H1 (cell line): ENCODE results near the gene SESN2. TPM values are rescaled to one million over a fixed set of nuclear protein-coding genes. Genes with fewer than 3 reads are reported as not detected.

Source experiments
- CTCF ChIA-PET: fragments of 300-600 bp; sonication (Branson Sonifier 250); formaldehyde crosslinking; loops from one replicate; lab custom pipeline; 2021; ENCODE audit not compliant: partially characterized antibody; lab: Charles Lee
- POLR2A ChIA-PET: fragments of 300-600 bp; sonication (Branson Sonifier 250); formaldehyde crosslinking; loops from one replicate; lab custom pipeline; 2021; ENCODE audit warnings: inconsistent platforms; ENCODE audit not compliant: partially characterized antibody; lab: Charles Lee
- DNase-seq, 2 experiments: peaks; one replicate each; pipeline versions ENCODE4 v3.0.0 to v3.0.0-alpha.2; 2010 to 2022; ENCODE audit warnings: low spot score in 2 of 2, low read depth in 1 of 2, mixed read lengths in 1 of 2
- FAIRE-seq: peaks from 2 replicates; lab custom pipeline; 2011; peaks lifted over from hg19 to GRCh38; lab: Jason Lieb, UNC
- H2AFZ ChIP-seq: 2 replicates; pipeline ENCODE4 v1.8.1; 2012; ENCODE audit warnings: low read length, inconsistent platforms
- H2AK5ac ChIP-seq: 2 replicates; pipeline ENCODE4 v1.6.1; 2013; ENCODE audit warnings: low read depth, low read length
- H2BK120ac ChIP-seq: replicated peaks from 2 replicates; pipeline ENCODE3; 2013; ENCODE audit warnings: low read depth, low read length, inconsistent platforms
- H2BK12ac ChIP-seq: 2 replicates; pipeline ENCODE4 v1.6.1; 2013; ENCODE audit warnings: low read depth, low read length
- H2BK15ac ChIP-seq: 2 replicates; pipeline ENCODE4 v1.6.1; 2013; ENCODE audit warnings: low read length
- H2BK20ac ChIP-seq: 2 replicates; pipeline ENCODE4 v1.6.1; 2013; ENCODE audit warnings: low read length
- H2BK5ac ChIP-seq: 2 replicates; pipeline ENCODE4 v1.6.1; 2013; ENCODE audit warnings: low read depth, low read length
- H3K14ac ChIP-seq: 2 replicates; pipeline ENCODE4 v1.6.1; 2013; ENCODE audit warnings: inconsistent platforms; ENCODE audit not compliant: insufficient read length
- H3K18ac ChIP-seq: 2 replicates; pipeline ENCODE4 v1.6.1; 2013; ENCODE audit warnings: low read length; ENCODE audit errors: extremely low read depth
- H3K23ac ChIP-seq: 2 replicates; pipeline ENCODE4 v1.6.1; 2013; ENCODE audit warnings: inconsistent platforms; ENCODE audit not compliant: insufficient read length
- H3K23me2 ChIP-seq: 2 replicates; pipeline ENCODE4 v1.6.1; 2013; ENCODE audit warnings: low read depth, low read length
- H3K27ac ChIP-seq: 2 replicates; pipeline ENCODE4 v1.6.1; 2011; ENCODE audit warnings: low read depth, low read length, inconsistent platforms
- H3K27me3 ChIP-seq, 4 experiments: replicated peaks in 1 of 4; 1 replicate in 1 of 4; 2 replicates in 3 of 4; pipeline versions ENCODE4 v1.6.1 to v1.8.1; 2011 to 2013; ENCODE audit warnings: low read length in 3 of 4, mild to moderate bottlenecking in 3 of 4, inconsistent platforms in 2 of 4, mixed read lengths in 2 of 4, moderate library complexity in 1 of 4; ENCODE audit not compliant: control insufficient read depth in 3 of 4, insufficient read depth in 3 of 4; ENCODE audit errors: extremely low read depth in 1 of 4
- H3K36me3 ChIP-seq, 4 experiments: 2 replicates each; pipeline versions ENCODE4 v1.6.1 to v1.8.1; 2011 to 2013; ENCODE audit warnings: mild to moderate bottlenecking in 4 of 4, low read length in 3 of 4, moderate library complexity in 2 of 4, control low read depth in 1 of 4, inconsistent platforms in 1 of 4; ENCODE audit not compliant: insufficient read depth in 4 of 4, control insufficient read depth in 2 of 4
- H3K4ac ChIP-seq: replicated peaks from 2 replicates; pipeline ENCODE3; 2013; ENCODE audit warnings: low read length, low read depth, mixed read lengths, inconsistent platforms; ENCODE audit not compliant: insufficient read length
- H3K4me1 ChIP-seq, 4 experiments: replicated peaks in 1 of 4; 1 replicate in 1 of 4; 2 replicates in 3 of 4; pipeline versions ENCODE4 v1.6.1 to v1.8.1; 2011 to 2013; ENCODE audit warnings: low read length in 3 of 4, inconsistent platforms in 2 of 4, mixed read lengths in 1 of 4; ENCODE audit not compliant: insufficient read depth in 4 of 4, control insufficient read depth in 3 of 4
- H3K4me2 ChIP-seq, 2 experiments: 2 replicates each; pipeline versions ENCODE4 v1.6.1 to v1.8.1; 2011 to 2013; ENCODE audit warnings: low read depth in 2 of 2, low read length in 2 of 2, control low read depth in 1 of 2, inconsistent platforms in 1 of 2, mild to moderate bottlenecking in 1 of 2; ENCODE audit not compliant: insufficient read depth in 1 of 2
- H3K4me3 ChIP-seq, 4 experiments: fragments of 200-600, 300-600 bp in 1 of 4; sonication (generic), shearing (Covaris generic), sonication (Bioruptor Twin) in 1 of 4; 2 replicates each; pipeline versions ENCODE4 v1.5.1 to v1.8.1; 2011 to 2016; ENCODE audit warnings: low read length in 4 of 4, low read depth in 3 of 4, control low read depth in 2 of 4, inconsistent platforms in 2 of 4, mild to moderate bottlenecking in 2 of 4, mixed read lengths in 1 of 4, moderate library complexity in 1 of 4; ENCODE audit not compliant: insufficient read depth in 2 of 4; ENCODE audit errors: extremely low read depth in 1 of 4
- H3K56ac ChIP-seq: replicated peaks from 2 replicates; pipeline ENCODE3; 2013; ENCODE audit warnings: low read depth, mild to moderate bottlenecking, mixed read lengths, low read length, inconsistent platforms; ENCODE audit not compliant: insufficient read length
- H3K79me1 ChIP-seq: 2 replicates; pipeline ENCODE4 v1.6.1; 2013; ENCODE audit warnings: low read depth, low read length, control low read depth
- H3K79me2 ChIP-seq, 2 experiments: 2 replicates each; pipeline versions ENCODE4 v1.6.1 to v1.8.1; 2012 to 2013; ENCODE audit warnings: low read length in 2 of 2, mild to moderate bottlenecking in 2 of 2, inconsistent platforms in 1 of 2; ENCODE audit not compliant: insufficient read depth in 2 of 2, control insufficient read depth in 1 of 2
- H3K9ac ChIP-seq, 4 experiments: replicated peaks in 1 of 4; 1 replicate in 1 of 4; 2 replicates in 3 of 4; pipeline versions ENCODE4 v1.6.1 to v1.8.1; 2011 to 2013; ENCODE audit warnings: low read depth in 3 of 4, low read length in 3 of 4, control low read depth in 2 of 4, mild to moderate bottlenecking in 2 of 4, moderate library complexity in 2 of 4, inconsistent platforms in 1 of 4; ENCODE audit errors: extremely low read depth in 1 of 4
- H3K9me3 ChIP-seq, 2 experiments: 2 replicates each; pipeline versions ENCODE4 v1.6.1 to v1.8.1; 2012 to 2013; ENCODE audit warnings: mild to moderate bottlenecking in 2 of 2, moderate library complexity in 2 of 2, control low read depth in 1 of 2, inconsistent platforms in 1 of 2, low read depth in 1 of 2, low read length in 1 of 2, mixed read lengths in 1 of 2; ENCODE audit not compliant: insufficient read depth in 2 of 2
- H4K20me1 ChIP-seq, 2 experiments: replicated peaks in 1 of 2; 2 replicates each; pipeline versions ENCODE3 to v1.8.1; 2011 to 2013; ENCODE audit warnings: inconsistent platforms in 2 of 2, low read length in 2 of 2, mild to moderate bottlenecking in 1 of 2; ENCODE audit not compliant: insufficient read depth in 2 of 2, control insufficient read depth in 1 of 2
- H4K5ac ChIP-seq: 2 replicates; pipeline ENCODE4 v1.6.1; 2013; ENCODE audit warnings: low read length, low read depth, mixed read lengths, inconsistent platforms; ENCODE audit not compliant: insufficient read length
- H4K8ac ChIP-seq: 2 replicates; pipeline ENCODE4 v1.8.0; 2013; ENCODE audit warnings: mild to moderate bottlenecking, moderate library complexity, low read length, inconsistent platforms; ENCODE audit not compliant: insufficient read depth; ENCODE audit errors: extremely low read depth
- H4K91ac ChIP-seq: replicated peaks from 2 replicates; pipeline ENCODE3; 2013; ENCODE audit warnings: low read length, mixed read lengths, inconsistent platforms; ENCODE audit not compliant: insufficient read length
- POLR2AphosphoS5 ChIP-seq: IDR thresholded peaks from 2 replicates; pipeline ENCODE4 v1.6.1; 2011; ENCODE audit warnings: low read depth, low read length
- RAD21 ChIP-seq, 2 experiments: IDR thresholded peaks in 1 of 2; conservative IDR thresholded peaks in 1 of 2; 2 replicates each; pipeline ENCODE4 v1.6.1; 2011; ENCODE audit warnings: low read depth in 2 of 2, low read length in 2 of 2, improper control_type of control experiment in 1 of 2, inconsistent platforms in 1 of 2, mild to moderate bottlenecking in 1 of 2, moderate library complexity in 1 of 2
- SAP30 ChIP-seq: fragments of 300-600 bp; sonication (generic); IDR thresholded peaks from 2 replicates; pipeline ENCODE4 v1.7.1; 2012; ENCODE audit warnings: low read length, moderate library complexity, mild to moderate bottlenecking, inconsistent platforms; ENCODE audit not compliant: insufficient read depth, insufficient replicate concordance
- SP1 ChIP-seq: IDR thresholded peaks from 2 replicates; pipeline ENCODE4 v1.6.1; 2011; ENCODE audit warnings: low read depth, low read length
- SP2 ChIP-seq: IDR thresholded peaks from 2 replicates; pipeline ENCODE4 v1.6.1; 2012; ENCODE audit warnings: mild to moderate bottlenecking, low read length, inconsistent platforms
- TAF7 ChIP-seq: optimal IDR thresholded peaks from 2 replicates; pipeline ENCODE3; 2011; ENCODE audit warnings: low read depth, mild to moderate bottlenecking, inconsistent platforms, low read length, moderate library complexity, borderline replicate concordance
- WGBS, 2 experiments: shearing (Covaris generic) in 1 of 2; methylation state at CpG; one replicate each; pipeline versions ENCODE4 v1.1.6 to v1.1.7; 2013 to 2015; ENCODE audit warnings: low lambda C conversion rate in 2 of 2, mixed read lengths in 2 of 2, inconsistent platforms in 1 of 2, low coverage in 1 of 2, missing lambda C conversion rate in 1 of 2; ENCODE audit not compliant: insufficient replicate concordance in 2 of 2, insufficient coverage in 1 of 2, insufficient read length in 1 of 2; ENCODE audit errors: extremely low coverage in 1 of 2, missing lambda C conversion rate in 1 of 2; 5-methylcytosine and 5-hydroxymethylcytosine counted together
- polyA plus RNA-seq, 7 experiments: library from polyadenylated mRNA; depleted of rRNA in 3 of 7; stranded (reverse) in 5 of 7; unstranded in 2 of 7; fragments of >200 nt in 5 of 7; fragments of 200-250 nt in 2 of 7; gene quantifications; 1 replicate in 5 of 7; 2 replicates in 1 of 7; 4 replicates in 1 of 7; pipeline versions ENCODE4 v1.2.1 to v1.2.3, GENCODE V29; 2011 to 2013; ENCODE audit warnings: missing spikeins in 2 of 7, mixed read lengths in 2 of 7
- total RNA-seq: library from RNA; stranded (reverse); fragmentation: NEBNext Ultra II Directional; extraction: Animal tissue kit (Norgen Biotek cat#: 25700); gene quantifications from 2 replicates; pipeline ENCODE4 v1.2.1, GENCODE V29; 2021
- TF ChIP-seq, protein P1 (sequence below): IDR thresholded peaks from 2 replicates; pipeline ENCODE4 v1.6.1; 2011; ENCODE audit warnings: low read length, improper control_type of control experiment

Gene SESN2
- total and polyA plus RNA-seq, 2 of the 8 experiments (the other 6 are each of a cell fraction or from before 2014, with no cell fraction given) = 25.1 to 33.0 TPM

- no peak overlapping the region for H3K4me3 ChIP-seq
- no peak overlapping the region for H2BK15ac ChIP-seq
- FAIRE-seq (no peak), DNase-seq (no peak)
- peaks cover 0 to 5% (median 5%) of the 10 kb centered on the region in 4 experiments; a peak in 6 of 7 replicates for H3K4me1 ChIP-seq
- no peaks in the 10 kb centered on the region for H3K36me3 ChIP-seq
- H2AK5ac ChIP-seq = no peak overlapping the region
- no peak overlapping the region for H4K8ac ChIP-seq
- no peak overlapping the region for H3K18ac ChIP-seq
- H2BK12ac ChIP-seq = no peak overlapping the region
- ChIA-PET CTCF (interaction anchor here (1.0 to 1.7 kb wide), 3 partner anchors 14 to 201 kb away, joined by 3 to 4 read pairs (median 4); no protein-coding TSS in a partner anchor), POLR2A (interaction anchor here (0.7 to 20.8 kb wide), 8 partner anchors 10 to 214 kb away, joined by 3 to 324 read pairs (median 3); partner anchors contain the start of genes RCC1 and SESN2)
- H3K23me2 ChIP-seq = 0 out of 2 replicates have a peak, but pooled peaks cover 3% of the 10 kb centered on the region
- H4K91ac ChIP-seq = no peak overlapping the region
- H2AFZ ChIP-seq = no peak overlapping the region
- H3K56ac ChIP-seq = no peak overlapping the region
- H3K27me3 ChIP-seq = no peaks in the 10 kb centered on the region
- H3K14ac ChIP-seq = no peak overlapping the region
- H3K4me2 ChIP-seq = no peak overlapping the region
- no peaks in the 10 kb centered on the region for H4K20me1 ChIP-seq
- no peak overlapping the region for H2BK5ac ChIP-seq
- no peak overlapping the region for H4K5ac ChIP-seq
- H2BK120ac ChIP-seq = no peak overlapping the region
- no peaks in the 10 kb centered on the region for H3K79me2 ChIP-seq
- 85% methylated on average over 6 of the region's 6 CpGs; no CpG with 5 or more reads in 1 of the 2 experiments for WGBS, 2 experiments
- H2BK20ac ChIP-seq = no peak overlapping the region; the same call in 1 of the 2 replicates
- H3K4ac ChIP-seq = no peak overlapping the region
- H3K27ac ChIP-seq = no peak overlapping the region
- no peaks in the 10 kb centered on the region for H3K79me1 ChIP-seq
- no peak overlapping the region for H3K9ac ChIP-seq
- H3K9me3 ChIP-seq = no peaks in the 10 kb centered on the region
- H3K23ac ChIP-seq = no peak overlapping the region
- TF ChIP-seq POLR2AphosphoS5 (no peak), SP1 (no peak), SP2 (no peak), SAP30 (no peak), RAD21 (IDR thresholded peaks at IDR 0.05 in 1 of 2, conservative IDR thresholded peaks at IDR 0.05 in 1 of 2; ENCODE audit: low read depth in 2 of 2, low read length in 2 of 2) (no peak), TAF7 (no peak)
- TF ChIP-seq, protein P1, sequence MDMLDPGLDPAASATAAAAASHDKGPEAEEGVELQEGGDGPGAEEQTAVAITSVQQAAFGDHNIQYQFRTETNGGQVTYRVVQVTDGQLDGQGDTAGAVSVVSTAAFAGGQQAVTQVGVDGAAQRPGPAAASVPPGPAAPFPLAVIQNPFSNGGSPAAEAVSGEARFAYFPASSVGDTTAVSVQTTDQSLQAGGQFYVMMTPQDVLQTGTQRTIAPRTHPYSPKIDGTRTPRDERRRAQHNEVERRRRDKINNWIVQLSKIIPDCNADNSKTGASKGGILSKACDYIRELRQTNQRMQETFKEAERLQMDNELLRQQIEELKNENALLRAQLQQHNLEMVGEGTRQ = no peak
Measured at GRCh38 chr1:28291711-28292110, 32.4 kb downstream of the SESN2 start.
